NB4 (cell line): ENCODE results near the gene CYBA.

Source experiments
- DNase-seq: peaks from one replicate; pipeline ENCODE4 v3.0.0; 2010; ENCODE audit warnings: low read depth
- H3K4me3 ChIP-seq: one replicate; pipeline ENCODE4 v1.5.1; 2011; ENCODE audit warnings: mild to moderate bottlenecking, low read depth, low read length, moderate library complexity
- MYC ChIP-seq: IDR thresholded peaks from 2 replicates; pipeline ENCODE4 v1.6.1; 2011; ENCODE audit warnings: low read depth, low read length
- POLR2A ChIP-seq: IDR thresholded peaks from 2 replicates; pipeline ENCODE4 v1.6.1; 2011; ENCODE audit warnings: mild to moderate bottlenecking; ENCODE audit not compliant: insufficient read length; ENCODE audit errors: extremely low read depth
- TF ChIP-seq, protein P1 (sequence below): IDR thresholded peaks from 2 replicates; pipeline ENCODE4 v1.6.1; 2011; ENCODE audit warnings: low read depth, low read length
- TF ChIP-seq, protein P2 (sequence below): IDR thresholded peaks from one replicate; pipeline ENCODE4 v1.5.1; 2012; ENCODE audit warnings: low read depth, low read length

Gene CYBA

DNA sequence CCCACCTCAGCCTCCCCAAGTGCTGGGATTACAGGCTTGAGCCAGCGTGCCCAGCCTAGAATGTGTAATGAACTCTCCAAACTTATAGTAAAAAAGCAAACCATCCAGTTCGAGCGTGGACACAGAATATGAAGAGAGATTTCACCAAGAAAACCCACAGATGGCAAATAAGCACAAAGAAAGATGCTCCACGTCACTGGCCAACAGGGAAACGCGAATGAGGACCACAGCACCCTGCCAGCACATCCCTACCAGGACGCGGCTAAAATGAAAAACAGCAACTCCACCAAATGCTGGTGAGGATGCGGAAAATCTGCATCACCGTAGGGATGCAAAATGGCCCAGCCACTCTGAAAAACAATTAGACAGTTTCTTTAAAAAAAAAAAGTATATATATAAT lies 10.6 kb upstream of the CYBA start:
- DNase-seq: no peak
- H3K4me3 ChIP-seq: peak overlapping the region; percentile 76
- no peak for TF ChIP-seq POLR2A
- TF ChIP-seq MYC: no peak
- TF ChIP-seq, protein P1, sequence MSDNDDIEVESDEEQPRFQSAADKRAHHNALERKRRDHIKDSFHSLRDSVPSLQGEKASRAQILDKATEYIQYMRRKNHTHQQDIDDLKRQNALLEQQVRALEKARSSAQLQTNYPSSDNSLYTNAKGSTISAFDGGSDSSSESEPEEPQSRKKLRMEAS: no peak
- TF ChIP-seq, protein P2, sequence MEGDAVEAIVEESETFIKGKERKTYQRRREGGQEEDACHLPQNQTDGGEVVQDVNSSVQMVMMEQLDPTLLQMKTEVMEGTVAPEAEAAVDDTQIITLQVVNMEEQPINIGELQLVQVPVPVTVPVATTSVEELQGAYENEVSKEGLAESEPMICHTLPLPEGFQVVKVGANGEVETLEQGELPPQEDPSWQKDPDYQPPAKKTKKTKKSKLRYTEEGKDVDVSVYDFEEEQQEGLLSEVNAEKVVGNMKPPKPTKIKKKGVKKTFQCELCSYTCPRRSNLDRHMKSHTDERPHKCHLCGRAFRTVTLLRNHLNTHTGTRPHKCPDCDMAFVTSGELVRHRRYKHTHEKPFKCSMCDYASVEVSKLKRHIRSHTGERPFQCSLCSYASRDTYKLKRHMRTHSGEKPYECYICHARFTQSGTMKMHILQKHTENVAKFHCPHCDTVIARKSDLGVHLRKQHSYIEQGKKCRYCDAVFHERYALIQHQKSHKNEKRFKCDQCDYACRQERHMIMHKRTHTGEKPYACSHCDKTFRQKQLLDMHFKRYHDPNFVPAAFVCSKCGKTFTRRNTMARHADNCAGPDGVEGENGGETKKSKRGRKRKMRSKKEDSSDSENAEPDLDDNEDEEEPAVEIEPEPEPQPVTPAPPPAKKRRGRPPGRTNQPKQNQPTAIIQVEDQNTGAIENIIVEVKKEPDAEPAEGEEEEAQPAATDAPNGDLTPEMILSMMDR: no peak

DNA sequence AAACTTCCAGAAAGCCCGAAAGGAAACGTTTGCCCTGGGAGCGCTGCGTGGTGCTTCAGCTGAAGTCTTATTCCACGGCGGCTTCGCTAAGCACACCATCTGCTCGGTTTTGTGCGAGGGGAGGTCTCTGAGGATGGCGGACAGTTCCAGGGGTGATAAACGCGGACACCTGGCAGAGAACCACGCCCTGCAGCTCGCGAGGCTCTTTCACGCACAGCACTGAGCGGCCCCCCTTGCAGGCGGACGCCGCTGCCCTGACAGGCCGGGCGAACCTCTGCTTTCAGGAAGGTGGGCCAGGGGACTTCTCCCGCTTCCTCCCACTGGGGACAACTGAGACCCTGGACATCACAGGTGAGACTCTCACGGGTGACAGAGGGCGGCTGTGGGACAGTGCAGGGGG lies 8.3 kb upstream of the CYBA start:
- TF ChIP-seq, protein P2: no peak
- TF ChIP-seq, protein P1: no peak
- TF ChIP-seq MYC (no peak), POLR2A (no peak)
- no peak for DNase-seq

DNA sequence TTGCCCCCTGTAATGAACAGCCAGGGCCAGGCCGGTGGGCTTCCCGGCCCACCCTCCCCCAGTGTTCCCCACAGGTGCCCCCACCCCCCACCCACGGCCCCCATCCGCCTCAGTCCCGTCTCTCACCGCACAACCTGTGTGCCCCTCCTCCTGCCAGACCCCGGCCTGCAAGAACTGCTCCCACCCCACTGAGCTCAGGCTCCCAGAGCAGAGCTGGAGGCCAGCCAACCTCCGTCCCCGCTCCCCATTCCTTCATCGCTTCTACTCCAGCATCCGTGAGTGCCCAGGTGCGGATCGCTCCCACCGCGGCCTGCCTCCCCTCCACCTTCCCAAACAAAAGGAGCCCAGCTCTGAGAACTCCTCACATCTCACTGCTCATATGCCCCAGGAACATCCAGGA lies 7.9 kb upstream of the CYBA start:
- no peak overlapping the region for H3K4me3 ChIP-seq
- DNase-seq: no peak
- TF ChIP-seq, protein P1: no peak
- TF ChIP-seq, protein P2: no peak
- TF ChIP-seq MYC (no peak), POLR2A (no peak)

More for the DNA sequence above, 8.3 kb upstream of the CYBA start:
- H3K4me3 ChIP-seq: no peak overlapping the region

DNA sequence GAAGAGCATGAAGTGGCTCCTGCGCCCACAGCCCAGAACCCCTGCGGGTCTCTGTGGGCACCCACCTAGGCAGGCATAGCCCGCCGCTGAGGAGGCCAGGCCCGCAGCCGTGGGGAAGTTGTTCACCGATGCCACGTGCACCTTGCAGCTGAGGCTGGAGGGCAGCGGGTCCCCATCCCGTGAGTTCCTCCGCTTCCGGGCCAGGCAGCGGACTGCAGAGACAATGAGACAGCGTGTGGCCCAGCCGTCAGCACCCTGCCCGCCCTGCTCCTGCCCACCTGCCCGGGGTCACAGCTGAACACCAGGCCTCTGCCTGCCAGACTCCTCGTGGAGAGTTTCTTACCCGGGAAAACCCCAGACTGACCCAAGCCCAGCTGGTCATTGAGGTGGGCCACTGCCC lies 6.5 kb upstream of the CYBA start:
- TF ChIP-seq, protein P2: no peak
- TF ChIP-seq MYC: no peak
- TF ChIP-seq POLR2A: no peak
- TF ChIP-seq, protein P1: no peak
- DNase-seq: no peak
- no peak overlapping the region for H3K4me3 ChIP-seq

DNA sequence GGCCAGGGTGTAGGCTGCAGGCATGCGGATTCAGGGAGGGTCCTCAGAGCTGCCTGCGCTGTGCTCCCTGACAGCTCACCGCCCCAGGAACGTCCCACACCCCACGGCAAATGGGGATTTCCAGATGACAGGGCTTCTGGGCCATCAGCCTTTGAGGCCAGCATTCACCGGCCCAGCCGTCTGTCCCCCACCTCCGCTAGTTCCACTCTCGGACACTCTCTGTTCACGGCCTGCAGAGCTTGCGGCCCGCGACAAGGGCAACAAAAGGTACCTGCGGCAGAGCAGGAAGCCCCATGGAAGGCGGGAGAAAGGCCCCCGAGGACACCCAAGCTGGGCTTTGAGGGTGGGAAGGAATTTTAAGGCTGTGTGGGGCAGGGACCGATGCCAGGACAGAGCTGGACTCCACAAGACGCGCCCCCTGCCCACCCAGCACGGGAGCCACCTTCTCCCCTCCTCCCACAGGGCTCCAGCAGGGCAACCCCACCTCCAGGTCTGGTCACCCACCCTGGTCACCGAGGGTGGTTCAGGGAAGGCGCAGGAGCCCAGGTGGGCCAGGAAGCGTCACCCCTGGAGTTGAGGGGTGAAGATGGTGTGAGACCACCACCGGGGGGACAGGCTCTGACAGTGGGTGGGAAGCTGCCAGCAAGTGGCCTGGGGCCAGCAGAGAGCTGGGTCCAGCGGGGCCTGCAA lies 5.6 kb upstream of the CYBA start:
- no peak overlapping the region for H3K4me3 ChIP-seq
- TF ChIP-seq POLR2A (no peak), MYC (no peak)
- TF ChIP-seq, protein P2: no peak
- TF ChIP-seq, protein P1: no peak
- no peak for DNase-seq

DNA sequence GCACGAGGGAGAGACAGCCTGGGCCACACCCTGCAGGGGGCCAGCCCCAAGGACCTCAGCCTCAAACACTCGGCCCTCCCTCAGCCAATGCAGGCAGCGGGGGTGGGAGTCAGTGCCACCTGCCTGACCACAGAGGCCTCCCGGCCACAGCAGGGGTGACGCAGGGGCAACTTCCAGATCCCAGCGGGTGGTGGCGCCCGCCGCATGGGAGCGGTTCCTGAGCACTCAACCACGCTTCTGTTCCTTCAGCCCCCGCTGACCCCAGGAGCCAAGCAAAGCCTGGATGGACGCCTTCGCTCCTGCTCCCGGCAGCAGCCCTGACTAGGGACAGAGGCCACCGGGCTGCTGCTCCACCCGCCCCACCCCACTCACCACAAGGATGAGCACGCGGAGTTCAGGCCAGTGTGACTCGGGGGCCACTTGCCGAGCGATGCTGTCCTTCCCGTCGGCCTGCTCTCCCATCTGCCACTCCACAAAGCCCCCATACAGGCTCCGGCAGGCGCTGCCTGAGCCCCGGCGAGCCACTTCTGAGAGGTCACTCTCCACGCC lies 5.0 kb upstream of the CYBA start:
- DNase-seq: no peak
- no peak overlapping the region for H3K4me3 ChIP-seq
- TF ChIP-seq MYC: peak; percentile 82
- no peak for TF ChIP-seq POLR2A
- TF ChIP-seq, protein P1: peak; percentile 50; the same call in 1 of the 2 replicates
